Thoracic aorta (tissue), 2 donors: ENCODE results near the gene ATP6V1F. TPM values are rescaled to one million over a fixed set of nuclear protein-coding genes. Genes with fewer than 3 reads are reported as not detected.

ENCODE experiments used
- ATAC-seq: fragments of 150-250 bp; one replicate; pipeline ENCODE4 v1.8.0; 2017; ENCODE audit warnings: low read depth; ENCODE audit not compliant: insufficient number of reproducible peaks, low FRiP score
- DNase-seq: peaks from one replicate; pipeline ENCODE4 v3.0.0-alpha.2; 2020; ENCODE audit warnings: low spot score
- H3K27ac ChIP-seq, 2 donors: fragments of 200-600 bp; sonication (generic); 1 replicate in 1 of 2; 2 replicates in 1 of 2; pipeline ENCODE4 v1.5.1; 2016; ENCODE audit warnings: mild to moderate bottlenecking in 2 of 2, moderate library complexity in 2 of 2
- H3K27me3 ChIP-seq: fragments of 200-600 bp; sonication (generic); replicated peaks from 2 replicates; pipeline ENCODE4 v1.6.0; 2016; ENCODE audit warnings: mild to moderate bottlenecking; ENCODE audit not compliant: insufficient read depth
- H3K36me3 ChIP-seq: fragments of 200-600 bp; sonication (generic); one replicate; pipeline ENCODE4 v1.5.1; 2016
- H3K4me1 ChIP-seq, 2 donors: fragments of 200-600 bp; sonication (generic); 1 replicate in 1 of 2; 2 replicates in 1 of 2; pipeline versions ENCODE4 v1.5.1 to v1.6.0; 2016; ENCODE audit warnings: low read depth in 2 of 2, mild to moderate bottlenecking in 1 of 2; ENCODE audit not compliant: control insufficient read depth in 1 of 2
- H3K4me3 ChIP-seq: fragments of 200-600 bp; sonication (generic); 2 replicates; pipeline ENCODE4 v1.5.1; 2016; ENCODE audit warnings: mild to moderate bottlenecking
- H3K9me3 ChIP-seq: fragments of 200-600 bp; sonication (generic); 2 replicates; pipeline ENCODE4 v1.5.1; 2016
- CTCF ChIP-seq: fragments of 200-600 bp; sonication (generic); IDR thresholded peaks from one replicate; pipeline ENCODE4 v1.5.1; 2019; ENCODE audit warnings: antibody characterized with exemption
- total RNA-seq, 2 donors: library from RNA; depleted of rRNA; stranded (reverse); fragments of >200 nt; gene quantifications; one replicate each; pipeline versions ENCODE4 v1.1.0 to v1.2.3, GENCODE V29; 2016

Gene ATP6V1F
- total RNA-seq, 2 donors from 2014 or later: 73.6 to 96.0 TPM

GRCh38 chr7:128913870-128914565, 51.4 kb downstream of the ATP6V1F start:
- no peak for DNase-seq
- no peak overlapping the region for H3K27ac ChIP-seq
- no peak for ATAC-seq
- H3K27me3 ChIP-seq: no peaks in the 10 kb centered on the region
- no peak overlapping the region for H3K4me3 ChIP-seq
- H3K9me3 ChIP-seq: no peaks in the 10 kb centered on the region
- H3K36me3 ChIP-seq: no peaks in the 10 kb centered on the region
- TF ChIP-seq CTCF: no peak
- peaks cover 5 to 18% of the 10 kb centered on the region in 2 donors for H3K4me1 ChIP-seq

- H3K36me3 ChIP-seq: no peaks in the 10 kb centered on the region
- no peaks in the 10 kb centered on the region for H3K9me3 ChIP-seq
- H3K27me3 ChIP-seq: no peaks in the 10 kb centered on the region
- peaks cover 5 to 12% of the 10 kb centered on the region in 2 donors for H3K4me1 ChIP-seq
- no peak for ATAC-seq
- no peak overlapping the region for H3K27ac ChIP-seq
- TF ChIP-seq CTCF: no peak
- H3K4me3 ChIP-seq: no peak overlapping the region
- DNase-seq: no peak
These were observed 52.0 kb downstream of the ATP6V1F start for GRCh38 chr7:128914566-128915151.

- Histone ChIP-seq H3K4me3 (peak overlapping the region; percentile 65), H3K9me3 (no peaks in the 10 kb centered on the region), H3K27me3 (no peaks in the 10 kb centered on the region), H3K27ac (no peak overlapping the region), H3K36me3 (no peaks in the 10 kb centered on the region), H3K4me1 (peaks cover 5% of the 10 kb centered on the region in 2 donors)
- no peak for DNase-seq
- no peak for ATAC-seq
- no peak for TF ChIP-seq CTCF
These were observed 52.7 kb downstream of the ATP6V1F start for GRCh38 chr7:128915271-128915819.

Other genes starting within 250 kb of the ATP6V1F start
- gene GARIN1A, start 190.6 kb upstream of the ATP6V1F start, total RNA-seq: 1 to 10 TPM in 1 of 2 donors, under 1 TPM in 1; 0.81 to 2.3 TPM
- gene CALU, start 123.5 kb upstream of the ATP6V1F start, total RNA-seq: 100 to 1,000 TPM; 204 to 255 TPM
- not detected for gene OPN1SW, start 87.1 kb upstream of the ATP6V1F start, total RNA-seq
- gene CCDC136, start 70.9 kb upstream of the ATP6V1F start, total RNA-seq: 10 to 100 TPM; 29.3 to 34.7 TPM
- 100 to 1,000 TPM; 157 to 273 TPM for gene FLNC, start 32.5 kb upstream of the ATP6V1F start, total RNA-seq
- gene KCP, start 47.9 kb downstream of the ATP6V1F start, total RNA-seq: 1 to 10 TPM in 1 of 2 donors, under 1 TPM in 1; 0.81 to 2.0 TPM
- 10 to 100 TPM; 11.9 to 25.0 TPM for gene IRF5, start 75.1 kb downstream of the ATP6V1F start, total RNA-seq
- gene TNPO3, start 192.3 kb downstream of the ATP6V1F start, total RNA-seq: 10 to 100 TPM; 28.6 to 29.5 TPM